Activated CD4-positive, alpha-beta T cell treated with anti-CD3 and anti-CD28 coated beads, Interleukin-2, amount 50 U/mL, for 16 hours (primary cell): ENCODE results near the gene KRTAP4-2.
"Not testable (repeated sequence)": the region's sequence is repeated elsewhere in the genome, so short reads cannot be mapped to it uniquely, and the experiment has no call there.

Experiments
- DNase-seq: peaks from one replicate; pipeline ENCODE4 v3.0.0-alpha.2; 2020

Gene KRTAP4-2

GRCh38 chr17:41160648-41161047 is 17.4 kb downstream of the KRTAP4-2 start, which contains the start of gene KRTAP4-4:
KRTAP4-4 (minus strand) TSS chr17:41160748; CDS start chr17:41160691, 57 bp downstream.
- no peak for DNase-seq

GRCh38 chr17:41160190-41160589 is 17.8 kb downstream of the KRTAP4-2 start:
- not testable (repeated sequence) for DNase-seq

- DNase-seq, result no peak
Observed at GRCh38 chr17:41153856-41154255, 24.2 kb downstream of the KRTAP4-2 start.

GRCh38 chr17:41151525-41151924 is 26.5 kb downstream of the KRTAP4-2 start:
- no peak for DNase-seq

GRCh38 chr17:41150026-41150425 is 28.0 kb downstream of the KRTAP4-2 start:
- no peak for DNase-seq

GRCh38 chr17:41149652-41149985 is 28.4 kb downstream of the KRTAP4-2 start, which contains the start of gene KRTAP4-5:
KRTAP4-5 (minus strand) TSS chr17:41149825; CDS start chr17:41149767, 58 bp downstream.
- DNase-seq, result no peak

GRCh38 chr17:41148971-41149651 is 28.9 kb downstream of the KRTAP4-2 start:
- DNase-seq, result not testable (repeated sequence)

- DNase-seq, result no peak
Observed at GRCh38 chr17:41147531-41148204, 30.4 kb downstream of the KRTAP4-2 start.

GRCh38 chr17:41145261-41145660 is 32.8 kb downstream of the KRTAP4-2 start:
- DNase-seq, result no peak

GRCh38 chr17:41144846-41145245 is 33.2 kb downstream of the KRTAP4-2 start:
- DNase-seq, result no peak

- no peak for DNase-seq
Observed at GRCh38 chr17:41141361-41141760, 36.7 kb downstream of the KRTAP4-2 start.

GRCh38 chr17:41140360-41141131 is 37.5 kb downstream of the KRTAP4-2 start, which contains the start of gene KRTAP4-6:
KRTAP4-6 (minus strand) TSS chr17:41140544; CDS start chr17:41140487, 57 bp downstream.
- DNase-seq, result no peak

- DNase-seq, result not testable (repeated sequence)
Observed at GRCh38 chr17:41139865-41140264, 38.2 kb downstream of the KRTAP4-2 start.

GRCh38 chr17:41133880-41134735 is 43.9 kb downstream of the KRTAP4-2 start:
- no peak for DNase-seq

GRCh38 chr17:41131979-41132378 is 46.0 kb downstream of the KRTAP4-2 start:
- no peak for DNase-seq
